HG02840 (cell line): ENCODE measurements around the gene ZSWIM5.
"Not testable (repeated sequence)": the region's sequence is repeated elsewhere in the genome, so short reads cannot be mapped to it uniquely, and the experiment has no call there.

Experiments
- ATAC-seq: cut with Tn5 transposase; IDR thresholded peaks from one replicate; pipeline ENCODE4 v1.9.1; 2021; ENCODE audit warnings: mild to moderate bottlenecking, moderate library complexity, moderate number of reproducible peaks; ENCODE audit not compliant: unreplicated experiment, low FRiP score

Gene ZSWIM5

GRCh38 chr1:45205011-45205909 lies 1.1 kb downstream of the ZSWIM5 start:
- ATAC-seq: peak; percentile 36

GRCh38 chr1:45200906-45201500 lies 5.4 kb downstream of the ZSWIM5 start:
- no peak for ATAC-seq

GRCh38 chr1:45200435-45200834 lies 6.0 kb downstream of the ZSWIM5 start:
- no peak for ATAC-seq

GRCh38 chr1:45198185-45198584 lies 8.2 kb downstream of the ZSWIM5 start:
- ATAC-seq: no peak

- no peak for ATAC-seq
Observed at GRCh38 chr1:45196863-45197262, 9.5 kb downstream of the ZSWIM5 start.

- ATAC-seq: no peak
Observed at GRCh38 chr1:45191418-45191783, 15.0 kb downstream of the ZSWIM5 start.

- ATAC-seq: no peak
Observed at GRCh38 chr1:45187725-45188124, 18.7 kb downstream of the ZSWIM5 start.

- not testable (repeated sequence) for ATAC-seq
Observed at GRCh38 chr1:45179918-45180519, 26.4 kb downstream of the ZSWIM5 start.

GRCh38 chr1:45177452-45177851 lies 29.0 kb downstream of the ZSWIM5 start:
- no peak for ATAC-seq

GRCh38 chr1:45172764-45173163 lies 33.6 kb downstream of the ZSWIM5 start:
- ATAC-seq: no peak

- no peak for ATAC-seq
Observed at GRCh38 chr1:45172005-45172404, 34.4 kb downstream of the ZSWIM5 start.

GRCh38 chr1:45171575-45171974 lies 34.8 kb downstream of the ZSWIM5 start:
- ATAC-seq: no peak

- no peak for ATAC-seq
Observed at GRCh38 chr1:45170151-45170742, 36.2 kb downstream of the ZSWIM5 start.

GRCh38 chr1:45167947-45168346 lies 38.5 kb downstream of the ZSWIM5 start:
- ATAC-seq: not testable (repeated sequence)

GRCh38 chr1:45164307-45164706 lies 42.1 kb downstream of the ZSWIM5 start:
- ATAC-seq: not testable (repeated sequence)

- not testable (repeated sequence) for ATAC-seq
Observed at GRCh38 chr1:45163111-45163510, 43.3 kb downstream of the ZSWIM5 start.

GRCh38 chr1:45162041-45163035 lies 44.1 kb downstream of the ZSWIM5 start:
- not testable (repeated sequence) for ATAC-seq

GRCh38 chr1:45155957-45156356 lies 50.4 kb downstream of the ZSWIM5 start:
- ATAC-seq: no peak

GRCh38 chr1:45155423-45155822 lies 51.0 kb downstream of the ZSWIM5 start:
- no peak for ATAC-seq

- ATAC-seq: no peak
Observed at GRCh38 chr1:45152126-45152525, 54.3 kb downstream of the ZSWIM5 start.
